Measurements from ENCODE around the gene DRICH1.
"Not testable (repeated sequence)": the region's sequence is repeated elsewhere in the genome, so short reads cannot be mapped to it uniquely, and the experiment has no call there.

The DRICH1 gene

DNA sequence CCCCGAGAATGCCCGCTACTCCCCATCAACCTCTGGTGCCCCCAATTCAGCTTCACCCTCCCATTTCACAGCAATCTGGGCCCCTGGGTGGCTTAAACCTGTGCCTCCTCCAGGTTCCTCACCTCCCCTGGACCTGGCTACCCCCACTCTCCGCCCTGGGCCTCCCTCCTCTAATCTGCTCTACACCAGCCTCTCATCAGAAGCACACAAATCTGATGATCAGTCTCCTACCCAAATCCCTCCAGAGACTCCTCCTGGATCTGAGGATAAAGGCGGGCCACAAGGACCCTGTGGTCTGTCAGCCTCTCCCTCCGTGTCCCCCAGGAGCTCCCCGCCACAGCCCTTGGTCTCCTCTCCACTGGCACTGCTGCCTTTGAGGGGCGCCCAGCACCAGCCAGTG, 28.9 kb downstream of the DRICH1 start:
- DNase-seq (ENCODE audit: low read depth in 2 of 3, low spot score in 1 of 3): no peak

GRCh38 chr22:23598805-23599518, 33.2 kb downstream of the DRICH1 start:
- DNase-seq (ENCODE audit: low read depth in 2 of 3, low spot score in 1 of 3): no peak

DNA sequence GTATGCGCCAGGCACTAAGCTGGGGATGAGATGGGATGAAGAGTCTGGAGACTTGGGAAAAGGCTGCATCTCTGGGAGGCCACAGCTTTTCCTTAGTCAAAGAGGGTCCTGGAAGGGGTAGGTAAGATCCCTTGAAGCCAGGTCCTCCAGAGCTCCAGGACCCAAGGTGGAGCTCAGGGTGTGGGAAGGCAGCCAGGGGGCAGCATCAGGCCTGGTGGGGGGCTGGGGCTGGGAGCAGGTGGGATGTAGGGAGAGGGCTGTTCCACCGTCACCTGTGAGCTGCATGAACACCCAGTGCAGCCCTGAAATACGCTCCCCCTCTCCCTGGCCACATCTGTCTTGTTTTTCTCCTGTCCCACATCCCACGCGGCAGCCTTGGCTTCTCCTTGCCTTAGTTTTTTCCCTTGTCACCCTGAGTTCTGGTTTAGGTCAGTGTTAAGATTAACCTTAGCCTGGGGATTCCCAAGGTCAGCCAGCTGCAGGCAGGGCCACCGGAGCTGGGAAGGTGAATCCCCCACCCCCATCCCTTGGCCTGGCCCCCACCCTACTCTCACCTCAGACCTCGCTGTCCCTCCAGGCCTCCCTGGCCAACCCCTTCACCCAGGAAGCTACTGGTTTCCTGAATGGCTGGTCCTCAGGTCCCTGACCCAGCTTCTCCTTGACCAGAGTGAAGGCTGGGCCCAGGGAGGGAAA, 34.4 kb downstream of the DRICH1 start:
- DNase-seq (ENCODE audit: low read depth in 2 of 3, low spot score in 1 of 3): not testable (repeated sequence)

DNA sequence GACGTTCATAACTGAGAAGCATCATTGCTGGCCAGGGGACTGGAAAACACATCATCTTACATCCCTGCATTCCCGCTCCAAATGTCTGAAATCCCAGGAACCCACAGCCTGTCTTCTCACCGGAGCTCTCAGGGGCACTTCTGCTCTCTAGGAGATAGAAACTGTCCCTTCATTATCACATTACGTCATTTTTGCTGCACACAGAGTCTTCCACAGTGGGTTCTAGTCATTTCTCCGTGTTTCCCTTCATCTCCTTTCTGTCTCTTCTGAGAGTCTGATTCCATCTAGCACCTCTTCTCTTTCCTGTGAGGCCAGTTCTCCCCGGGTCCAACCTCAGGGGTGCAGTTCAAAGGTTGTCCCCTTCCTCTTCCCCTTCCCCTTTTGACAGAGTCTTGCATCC, 36.2 kb downstream of the DRICH1 start:
- not testable (repeated sequence) for DNase-seq (ENCODE audit: low read depth in 2 of 3, low spot score in 1 of 3)

DNA sequence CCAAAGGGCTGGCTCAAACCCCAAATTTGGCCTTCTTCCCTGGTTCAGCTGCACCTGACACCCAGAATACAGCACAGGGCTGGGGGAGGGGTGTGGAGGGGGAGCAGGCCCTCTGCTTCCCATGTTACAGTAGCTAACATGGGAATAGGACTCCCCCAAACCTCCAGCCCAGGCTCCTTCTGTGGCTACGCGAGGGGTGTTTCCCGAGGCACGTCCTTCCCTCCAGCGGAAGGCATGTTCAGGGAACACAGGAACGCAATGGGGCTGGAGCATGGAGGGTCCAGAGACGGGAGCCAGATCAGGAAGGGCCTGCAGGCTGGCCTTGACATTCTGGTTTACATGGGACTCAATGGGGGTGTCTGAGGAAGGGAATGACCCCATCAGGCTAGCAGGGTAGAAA, 40.3 kb downstream of the DRICH1 start:
- DNase-seq (ENCODE audit: low read depth in 2 of 3, low spot score in 1 of 3): no peak

- peak; percentile 25 to 40 (median 38) for DNase-seq (ENCODE audit: low read depth in 2 of 3, low spot score in 1 of 3)
Observed at GRCh38 chr22:23591201-23591791, 40.8 kb downstream of the DRICH1 start.

DNA sequence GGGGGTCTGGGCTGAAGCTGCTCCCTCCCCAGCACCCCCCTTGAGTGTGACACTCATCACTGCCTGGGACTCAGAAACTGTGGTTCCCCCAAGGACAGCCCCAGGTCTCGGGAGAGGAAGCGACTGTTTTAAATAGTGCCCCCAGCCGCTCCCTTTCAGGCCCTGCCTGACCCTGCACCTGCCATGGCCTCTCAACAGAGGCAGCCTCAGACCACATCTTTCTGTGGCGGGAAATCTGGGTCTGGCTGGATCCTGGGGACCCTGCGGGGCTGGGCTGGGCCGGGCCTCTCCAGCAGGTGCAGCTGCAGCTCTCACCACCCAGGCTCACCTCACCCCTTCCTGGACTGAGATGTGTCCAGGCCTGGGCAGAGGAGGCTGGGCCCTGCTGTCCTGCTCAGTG, 48.3 kb downstream of the DRICH1 start:
- DNase-seq (ENCODE audit: low read depth in 2 of 3, low spot score in 1 of 3): no peak

DNA sequence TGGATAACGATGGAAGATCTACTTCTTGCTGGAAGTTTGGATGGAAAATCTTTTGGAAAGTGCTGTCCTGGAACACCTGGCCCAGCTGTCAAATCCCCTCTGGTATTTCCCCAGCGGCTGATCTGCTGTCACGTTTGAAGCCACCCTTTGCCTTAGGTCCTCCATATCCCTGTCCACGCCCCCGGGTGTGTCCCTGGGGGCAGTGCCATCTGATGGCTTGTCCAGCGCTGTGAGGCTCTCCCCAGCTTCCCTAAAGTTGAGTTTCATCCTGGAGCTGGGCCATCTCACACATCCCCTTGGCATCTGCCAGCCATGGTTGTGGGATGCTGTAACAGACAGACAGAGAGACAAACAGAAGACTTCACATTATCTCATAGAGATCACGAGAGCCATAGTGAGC, 49.0 kb downstream of the DRICH1 start:
- DNase-seq (ENCODE audit: low read depth in 2 of 3, low spot score in 1 of 3): no peak

- DNase-seq (ENCODE audit: low read depth in 2 of 3, low spot score in 1 of 3): no peak
Observed at GRCh38 chr22:23581260-23581650, 50.9 kb downstream of the DRICH1 start.

DNA sequence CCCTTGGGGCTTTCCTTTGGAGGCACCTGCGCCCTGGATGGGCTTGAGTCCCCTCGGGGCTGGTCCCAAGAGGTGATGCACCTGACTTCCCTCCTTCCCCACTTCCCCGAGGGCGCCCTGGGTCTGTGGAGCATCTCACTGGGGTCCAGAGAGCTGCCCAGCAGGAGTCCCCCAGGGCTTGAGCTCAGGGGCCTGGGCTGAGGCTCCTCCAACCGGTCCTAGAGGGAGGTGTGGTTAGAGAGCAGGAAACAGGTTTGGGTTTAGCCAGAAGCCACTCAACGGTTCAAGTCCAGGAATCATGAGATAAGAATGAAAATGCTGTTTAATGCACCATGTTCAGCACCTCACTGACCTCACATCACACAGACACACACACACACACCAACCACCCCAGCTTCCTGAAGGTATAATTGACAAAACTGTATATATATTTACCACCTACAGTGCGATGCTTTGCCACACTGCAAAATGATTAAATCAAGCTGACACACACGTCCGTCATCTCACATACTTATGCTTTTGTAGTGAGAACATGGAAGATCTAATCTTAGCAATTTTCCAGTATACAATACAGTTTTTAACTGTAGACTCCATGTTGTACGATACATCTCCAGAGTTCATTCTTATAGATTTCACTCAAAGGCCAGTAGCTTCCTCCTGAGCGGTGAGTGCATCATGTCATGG, 51.4 kb downstream of the DRICH1 start:
- DNase-seq (ENCODE audit: low read depth in 2 of 3, low spot score in 1 of 3): no peak

- no peak for DNase-seq (ENCODE audit: low read depth in 2 of 3, low spot score in 1 of 3)
Observed at GRCh38 chr22:23579870-23580575, 52.1 kb downstream of the DRICH1 start, which contains the start of gene IGLL1. TSS of gene IGLL1 (minus strand) at chr22:23580290. CDS start at chr22:23580190, 100 bp downstream.

DNA sequence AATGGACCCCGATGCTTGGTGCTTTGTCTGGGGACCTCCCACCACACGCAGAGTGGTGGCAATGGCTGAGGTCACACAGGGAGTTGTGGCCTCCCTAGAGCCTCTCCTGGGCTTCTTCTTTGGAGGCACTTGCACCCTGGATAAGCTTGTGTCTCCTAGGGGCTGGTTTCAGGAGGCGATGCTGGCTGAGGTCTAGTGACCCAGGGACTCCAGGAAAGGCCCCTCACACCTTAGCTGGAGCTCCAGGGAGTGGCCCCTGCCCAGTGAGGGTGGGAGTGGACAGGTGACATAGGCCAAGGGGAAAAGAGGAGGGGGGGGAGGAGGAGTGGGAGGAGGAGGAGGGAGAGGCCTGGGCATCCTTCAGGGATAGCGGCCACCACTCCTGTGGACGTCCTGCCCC, 52.8 kb downstream of the DRICH1 start:
- DNase-seq (ENCODE audit: low read depth in 2 of 3, low spot score in 1 of 3): no peak

GRCh38 chr22:23578306-23578705, 53.8 kb downstream of the DRICH1 start:
- DNase-seq (ENCODE audit: low read depth in 2 of 3, low spot score in 1 of 3): no peak

DNA sequence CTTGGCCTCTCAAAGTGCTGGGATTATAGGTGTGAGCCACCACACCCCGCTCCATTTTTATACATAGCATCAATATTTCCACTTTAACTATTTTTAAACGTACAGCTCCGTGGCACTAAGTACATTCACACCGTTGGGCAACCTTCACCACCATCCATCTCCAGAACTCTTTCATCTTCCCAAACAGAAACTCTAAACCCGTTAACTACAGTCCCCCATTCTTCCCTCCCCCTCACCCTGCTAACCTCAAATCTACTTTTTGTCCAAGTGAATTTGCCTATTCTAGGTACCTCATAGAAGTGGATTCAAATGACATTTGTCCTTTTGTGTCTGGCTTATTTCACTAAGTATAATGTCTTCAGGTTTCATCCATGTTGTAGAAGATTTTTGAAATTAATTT, 55.4 kb downstream of the DRICH1 start:
- DNase-seq (ENCODE audit: low read depth in 2 of 3, low spot score in 1 of 3): no peak

- no peak for DNase-seq (ENCODE audit: low read depth in 2 of 3, low spot score in 1 of 3)
Observed at GRCh38 chr22:23575601-23576000, 56.5 kb downstream of the DRICH1 start.

GRCh38 chr22:23574877-23575276, 57.2 kb downstream of the DRICH1 start:
- DNase-seq (ENCODE audit: low read depth in 2 of 3, low spot score in 1 of 3): no peak

- DNase-seq (ENCODE audit: low read depth in 2 of 3, low spot score in 1 of 3): no peak
Observed at GRCh38 chr22:23574371-23574811, 57.7 kb downstream of the DRICH1 start.

- DNase-seq (ENCODE audit: low read depth in 2 of 3, low spot score in 1 of 3): not testable (repeated sequence)
Observed at GRCh38 chr22:23573701-23574235, 58.4 kb downstream of the DRICH1 start.

GRCh38 chr22:23573106-23573505, 59.0 kb downstream of the DRICH1 start:
- DNase-seq (ENCODE audit: low read depth in 2 of 3, low spot score in 1 of 3): not testable (repeated sequence)

GRCh38 chr22:23571486-23571885, 60.6 kb downstream of the DRICH1 start:
- DNase-seq (ENCODE audit: low read depth in 2 of 3, low spot score in 1 of 3): no peak

- no peak for DNase-seq (ENCODE audit: low read depth in 2 of 3, low spot score in 1 of 3)
Observed at GRCh38 chr22:23570681-23571080, 61.4 kb downstream of the DRICH1 start.
